GM19467 (cell line): Measurements from ENCODE around the gene CRY2.
"Not testable (repeated sequence)": the region's sequence is repeated elsewhere in the genome, so short reads cannot be mapped to it uniquely, and the experiment has no call there.

Experiments
- ATAC-seq: cut with Tn5 transposase; IDR thresholded peaks from one replicate; pipeline ENCODE4 v1.9.1; 2021; ENCODE audit warnings: mild to moderate bottlenecking, moderate library complexity; ENCODE audit not compliant: unreplicated experiment

The CRY2 gene

GRCh38 chr11:45811109-45811435, 36.2 kb upstream of the CRY2 start:
- no peak for ATAC-seq

GRCh38 chr11:45811571-45812290, 35.5 kb upstream of the CRY2 start:
- no peak for ATAC-seq

GRCh38 chr11:45812581-45813548, 34.4 kb upstream of the CRY2 start:
- no peak for ATAC-seq

GRCh38 chr11:45815747-45816146, 31.5 kb upstream of the CRY2 start:
- no peak for ATAC-seq

DNA sequence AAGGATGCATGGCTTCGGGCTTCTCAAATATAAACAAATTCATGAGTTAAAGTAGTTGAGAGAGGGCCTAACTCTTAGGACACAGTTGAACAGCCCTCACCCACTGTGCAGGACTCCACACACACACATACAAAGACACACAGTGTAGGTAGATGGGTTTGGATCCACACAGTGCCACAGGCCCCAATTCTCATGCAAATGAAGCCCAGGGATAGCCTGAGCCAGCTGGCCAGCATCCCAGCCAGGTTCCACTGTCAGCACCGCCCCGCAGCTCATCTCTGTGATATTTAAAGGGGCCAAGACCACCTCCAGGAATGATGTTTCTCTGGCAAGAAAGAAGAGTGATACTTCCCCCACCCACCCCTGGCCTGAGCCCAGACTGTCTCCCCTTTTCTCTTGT, 30.7 kb upstream of the CRY2 start:
- no peak for ATAC-seq

DNA sequence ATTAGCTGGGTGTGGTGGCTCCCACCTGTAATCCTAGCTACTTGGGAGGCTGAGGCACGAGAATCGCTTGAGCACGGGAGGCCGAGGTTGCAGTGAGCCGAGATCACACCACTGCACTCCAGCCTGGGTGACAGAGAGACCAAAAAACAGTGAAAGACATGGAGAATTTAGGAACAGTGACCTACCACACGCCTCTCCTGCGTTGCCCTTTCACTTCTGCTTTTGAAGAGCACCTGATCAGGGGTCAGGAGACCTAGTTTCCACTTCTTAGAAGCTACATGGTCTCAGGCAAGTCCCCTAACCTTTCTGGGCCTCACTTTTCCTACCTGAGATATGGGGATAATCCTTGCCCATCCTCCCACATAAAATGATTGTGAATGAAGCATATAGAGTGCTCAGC, 30.1 kb upstream of the CRY2 start:
- no peak for ATAC-seq

- ATAC-seq, result no peak
Measured at GRCh38 chr11:45818961-45819605, 28.2 kb upstream of the CRY2 start.

- ATAC-seq, result no peak
Measured at GRCh38 chr11:45820211-45820857, 26.9 kb upstream of the CRY2 start.

- ATAC-seq, result not testable (repeated sequence)
Measured at GRCh38 chr11:45826492-45826891, 20.8 kb upstream of the CRY2 start.

GRCh38 chr11:45827123-45827522, 20.2 kb upstream of the CRY2 start:
- ATAC-seq, result no peak

GRCh38 chr11:45828996-45829395, 18.3 kb upstream of the CRY2 start:
- ATAC-seq, result no peak

DNA sequence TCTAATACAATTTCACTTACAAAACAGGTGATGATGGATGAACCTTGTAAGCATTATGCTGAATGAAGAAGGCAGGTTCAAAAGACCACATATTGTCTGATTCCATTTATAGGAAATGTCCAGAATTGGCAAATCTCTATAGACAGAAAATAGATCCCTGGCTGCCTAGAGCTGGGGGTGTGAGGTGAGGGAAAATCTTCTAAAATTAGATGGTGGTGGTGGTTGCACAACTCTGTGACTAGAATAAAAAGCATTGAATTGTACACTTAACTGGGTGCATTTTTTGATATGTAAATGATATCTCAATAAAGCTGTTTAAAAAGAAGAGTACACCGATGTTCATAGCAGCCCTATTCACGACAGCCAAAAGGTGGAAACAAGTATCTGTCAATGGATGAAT, 16.7 kb upstream of the CRY2 start:
- no peak for ATAC-seq

DNA sequence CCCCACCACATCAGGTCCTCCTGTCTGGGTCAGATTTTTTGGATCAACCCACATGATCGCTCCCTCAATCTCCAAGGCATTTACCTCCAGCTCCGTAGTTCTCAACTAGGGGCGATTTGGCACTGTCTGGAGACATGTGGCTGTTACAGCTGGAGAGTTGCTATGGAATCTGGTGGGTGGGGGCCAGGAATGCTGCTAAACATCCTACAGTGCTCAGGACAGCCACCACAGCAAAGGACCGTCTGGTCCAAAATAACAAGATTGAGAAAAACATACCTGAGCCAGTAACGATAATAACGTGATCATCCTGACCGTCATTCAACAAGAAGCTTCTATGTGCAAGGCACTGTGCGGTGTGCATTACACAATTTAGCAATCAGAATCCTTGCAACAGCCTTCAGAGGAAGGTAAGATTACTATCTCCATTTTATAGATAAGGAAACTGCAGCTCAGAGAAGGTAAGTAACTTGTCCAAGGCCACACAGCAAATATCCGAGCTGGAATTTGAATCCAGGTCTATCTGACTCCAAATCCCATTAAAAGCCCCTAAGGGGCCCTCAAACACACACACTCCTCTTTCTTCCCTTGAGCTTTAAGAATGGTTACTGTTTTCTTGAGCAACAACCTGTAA, 14.3 kb upstream of the CRY2 start:
- ATAC-seq, result no peak

- ATAC-seq, result no peak
Measured at GRCh38 chr11:45833761-45834160, 13.5 kb upstream of the CRY2 start.

DNA sequence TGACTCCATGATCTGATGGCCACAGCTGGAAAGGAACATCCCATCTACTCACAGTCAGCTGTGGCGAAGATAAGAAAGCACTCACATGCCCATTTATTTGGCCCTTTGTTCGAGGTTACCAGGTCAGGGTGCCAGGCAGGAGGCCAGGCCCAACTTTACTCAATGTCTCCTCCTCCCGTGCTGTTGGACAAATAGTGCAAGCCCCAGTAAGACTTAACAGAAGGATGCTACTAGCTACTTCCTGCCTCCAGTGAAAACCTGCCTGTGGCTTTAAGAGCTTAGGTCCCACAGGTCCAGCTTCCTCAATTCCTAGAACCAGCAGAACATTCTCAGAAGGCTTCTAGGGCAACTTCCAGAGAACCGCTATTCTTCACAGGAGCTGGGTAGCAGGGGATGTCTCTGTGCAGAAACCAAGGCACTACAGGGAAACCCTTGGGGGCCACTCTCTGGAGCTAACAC, 12.9 kb upstream of the CRY2 start:
- ATAC-seq, result no peak

DNA sequence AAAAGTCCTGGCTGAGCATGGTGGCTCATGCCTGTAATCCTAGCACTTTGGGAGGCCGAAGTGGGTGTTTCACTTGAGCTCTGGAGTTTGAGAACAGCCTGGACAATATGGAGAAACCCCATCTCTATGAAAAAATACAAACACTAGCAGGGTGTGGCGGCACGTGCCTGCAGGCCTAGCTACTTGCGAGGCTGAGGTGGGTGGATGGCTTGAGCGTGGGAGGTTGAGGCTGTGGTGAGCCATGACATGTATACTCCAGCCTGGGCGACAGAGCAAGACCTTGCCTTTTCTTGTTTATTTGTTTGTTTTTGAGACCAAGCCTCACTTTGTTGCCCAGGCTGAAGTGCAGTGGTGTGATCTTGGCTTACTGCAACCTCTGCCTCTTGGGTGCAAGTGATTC, 8.1 kb upstream of the CRY2 start:
- no peak for ATAC-seq

DNA sequence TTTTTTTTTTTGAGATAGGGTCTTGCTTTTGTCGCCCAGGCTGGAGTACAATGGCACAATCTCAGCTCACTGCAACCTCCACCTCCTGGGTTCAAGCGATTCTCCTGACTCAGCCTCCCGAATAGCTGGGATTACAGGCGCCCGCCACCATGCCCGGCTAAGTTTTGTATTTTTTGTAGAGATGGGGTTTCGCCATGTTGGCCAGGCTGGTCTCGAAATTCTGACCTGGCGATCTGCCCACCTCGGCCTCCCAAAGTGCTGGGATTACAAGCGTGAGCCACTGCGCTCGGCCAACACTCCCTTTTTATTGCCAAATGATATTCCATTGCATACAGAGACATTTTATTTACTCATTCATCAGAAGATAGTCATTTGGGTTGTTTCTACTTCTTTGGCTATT, 7.0 kb upstream of the CRY2 start:
- not testable (repeated sequence) for ATAC-seq

- ATAC-seq, result no peak
Measured at GRCh38 chr11:45843158-45843924, 3.9 kb upstream of the CRY2 start.

GRCh38 chr11:45844822-45845578, 2.3 kb upstream of the CRY2 start:
- ATAC-seq, result no peak
